T follicular helper cell (primary cell): ENCODE measurements around the gene SIRT5.

Experiments
- DNase-seq: peaks from one replicate; pipeline ENCODE4 v3.0.0-alpha.2; 2020; ENCODE audit warnings: low read depth

The SIRT5 gene

DNA sequence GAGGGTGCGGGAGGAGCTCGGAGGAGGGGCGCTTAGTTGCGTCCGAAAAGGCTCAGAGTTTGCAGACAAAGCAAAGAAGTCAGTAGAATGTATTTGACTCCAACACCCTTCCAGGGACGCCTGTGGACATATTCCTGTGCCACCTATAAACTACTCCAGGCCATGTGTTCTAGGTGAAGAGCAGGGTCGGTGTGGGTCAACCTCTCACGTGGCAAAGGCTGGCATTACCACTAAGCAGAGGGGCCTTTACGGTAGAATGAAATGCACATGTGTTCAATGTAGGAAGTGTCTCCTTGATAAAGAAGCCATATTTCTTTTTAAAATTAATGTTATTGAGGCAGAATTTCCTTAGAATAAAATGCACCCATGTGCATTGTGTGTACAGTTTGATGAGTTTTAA is 15.4 kb downstream of the SIRT5 start:
- no peak for DNase-seq

DNA sequence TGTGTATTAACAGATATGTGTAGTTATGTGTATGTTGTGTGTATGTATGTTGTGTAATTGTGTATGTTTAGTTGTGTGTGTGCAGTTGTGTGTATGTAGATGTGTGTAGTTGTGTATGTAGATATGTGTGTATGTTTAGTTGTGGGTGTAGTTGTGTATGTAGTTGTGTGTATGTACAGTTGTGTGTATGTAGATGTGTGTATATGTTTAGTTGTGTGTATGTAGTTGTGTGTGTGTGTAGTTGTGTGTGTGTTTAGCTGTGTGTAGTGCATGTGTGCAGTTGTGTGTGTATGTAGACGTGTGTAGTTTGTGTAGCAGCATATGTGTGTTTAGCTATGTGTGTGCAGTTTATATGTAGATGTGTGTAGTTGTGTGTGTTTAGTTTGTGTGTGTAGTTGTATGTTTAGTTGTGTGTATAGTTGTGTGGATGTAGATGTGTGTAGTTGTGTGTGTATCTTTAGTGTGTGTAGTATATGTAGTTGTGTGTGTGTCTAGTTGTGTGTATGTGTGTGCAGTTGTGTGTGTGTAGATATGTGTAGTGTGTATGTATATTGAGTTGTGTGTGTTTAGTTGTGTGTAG is 16.3 kb downstream of the SIRT5 start:
- no peak for DNase-seq

DNA sequence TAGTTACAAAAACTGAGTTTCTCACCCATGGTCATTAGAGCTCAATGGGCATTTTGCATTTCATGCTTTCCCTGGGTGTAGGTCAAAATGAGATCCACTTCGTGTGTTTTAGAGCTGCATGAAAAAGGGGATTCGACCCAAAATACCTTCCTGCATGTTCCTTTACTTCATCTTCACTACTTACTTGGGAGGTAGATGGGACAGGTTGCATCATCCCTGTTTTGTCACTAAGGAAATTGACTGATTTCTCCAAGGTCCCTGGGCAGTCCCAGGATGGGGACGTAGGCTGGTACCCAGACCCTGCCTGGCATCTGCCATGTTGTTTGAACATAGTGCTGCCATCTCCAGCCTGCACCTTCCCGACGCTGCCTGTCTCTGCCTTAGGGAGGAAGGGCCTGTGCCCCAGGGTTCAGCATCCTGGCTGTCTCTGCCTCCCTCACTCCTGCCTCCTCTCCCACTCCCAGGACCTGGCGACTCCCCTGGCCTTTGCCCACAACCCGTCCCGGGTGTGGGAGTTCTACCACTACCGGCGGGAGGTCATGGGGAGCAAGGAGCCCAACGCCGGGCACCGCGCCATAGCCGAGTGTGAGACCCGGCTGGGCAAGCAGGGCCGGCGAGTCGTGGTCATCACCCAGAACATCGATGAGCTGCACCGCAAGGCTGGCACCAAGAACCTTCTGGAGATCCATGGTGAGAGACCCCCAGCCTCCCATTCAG is 17.0 kb downstream of the SIRT5 start:
- DNase-seq, result no peak

DNA sequence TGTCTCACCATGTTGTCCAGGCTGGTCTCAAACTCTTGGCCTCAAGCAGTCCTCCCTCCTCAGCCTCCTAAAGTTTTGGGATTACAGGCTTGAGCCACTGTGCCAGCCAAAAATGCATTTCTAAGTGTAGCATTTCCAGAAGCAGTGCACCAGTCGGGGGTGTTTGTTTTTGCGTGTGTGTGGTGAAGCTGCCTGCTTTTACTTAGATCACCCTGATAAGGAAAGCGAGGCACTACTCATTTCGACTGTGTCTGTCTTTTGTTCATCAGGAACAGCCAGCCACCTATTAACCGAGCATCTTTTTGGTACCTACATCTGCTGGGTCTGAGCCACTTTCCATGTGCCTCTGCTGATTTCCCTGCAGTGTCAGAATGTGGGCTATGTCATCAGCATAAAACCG is 18.7 kb downstream of the SIRT5 start:
- DNase-seq, result no peak

DNA sequence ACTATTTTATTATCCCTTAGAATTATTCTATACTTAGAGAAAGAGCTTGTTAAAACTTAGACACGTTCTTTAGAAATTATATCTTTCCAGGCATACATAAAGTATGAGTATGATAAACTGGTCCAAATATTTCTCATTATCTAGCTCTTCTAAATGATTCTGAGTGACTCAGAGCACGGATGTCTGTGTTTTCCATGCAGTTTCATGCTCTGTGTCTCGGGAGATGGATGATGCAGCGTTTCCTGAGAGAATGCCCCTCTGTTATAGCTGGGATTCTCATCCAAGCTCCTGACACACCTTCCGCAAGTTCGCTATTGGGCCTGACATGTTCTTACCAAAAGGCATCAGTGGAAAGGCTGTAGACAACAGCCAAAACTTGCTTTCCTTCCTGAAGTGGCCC is 19.3 kb downstream of the SIRT5 start:
- DNase-seq, result no peak

DNA sequence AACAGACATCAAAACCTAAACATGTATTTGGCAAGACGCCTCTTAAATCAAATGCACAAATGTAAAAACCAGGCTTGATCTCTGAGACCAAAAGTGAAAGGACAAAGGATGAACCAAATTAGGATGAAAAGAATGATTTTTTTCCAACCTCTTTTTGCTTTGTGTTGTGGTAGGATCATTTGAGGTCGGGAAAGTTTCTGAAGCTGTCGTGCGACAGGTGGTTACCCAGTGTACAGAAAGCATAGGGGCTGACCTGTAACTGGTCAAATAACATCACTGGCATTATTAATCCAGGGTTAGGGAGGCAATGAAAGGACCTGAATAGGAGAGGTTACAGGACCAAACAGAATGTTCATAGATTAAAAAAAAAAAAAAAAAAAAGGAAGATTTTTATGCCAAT is 22.7 kb downstream of the SIRT5 start:
- DNase-seq, result no peak

DNA sequence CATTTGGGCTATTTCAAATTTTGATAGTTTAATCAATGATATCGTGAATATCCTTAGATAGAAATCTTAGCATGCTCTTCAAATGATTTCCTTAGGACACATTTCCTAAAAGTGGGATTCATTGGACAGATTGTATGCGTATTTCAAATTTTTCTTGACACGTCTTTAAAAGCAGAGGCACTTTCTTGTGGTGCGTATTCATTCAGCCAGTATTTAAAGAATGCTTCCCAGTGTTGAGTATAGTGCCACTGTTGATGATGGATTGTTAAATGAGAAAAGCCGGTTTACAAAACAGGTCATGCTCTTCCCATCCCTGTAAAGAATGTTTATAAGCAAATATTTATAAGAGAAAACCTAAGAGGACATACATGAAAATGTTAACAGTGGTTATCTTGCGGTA is 25.6 kb downstream of the SIRT5 start:
- DNase-seq, result no peak

DNA sequence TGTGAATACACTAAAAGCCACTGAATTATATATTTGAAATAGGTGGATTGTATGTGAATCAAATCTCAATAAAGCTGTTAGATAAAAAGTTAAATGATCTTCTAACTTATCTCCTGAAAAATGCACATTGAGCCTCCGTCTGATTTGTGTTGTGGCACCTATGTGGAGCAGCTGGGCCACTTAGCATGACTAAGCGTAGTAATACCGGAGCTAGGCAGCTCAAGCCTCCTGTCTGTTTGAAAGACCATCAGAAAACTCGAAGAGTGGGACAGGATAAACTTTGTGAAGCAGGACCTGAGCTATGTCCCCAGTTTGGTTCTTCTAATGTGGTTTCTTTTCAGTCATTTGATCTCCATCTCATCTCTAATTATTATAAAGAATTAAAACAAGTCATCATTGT is 29.7 kb downstream of the SIRT5 start:
- DNase-seq, result no peak

DNA sequence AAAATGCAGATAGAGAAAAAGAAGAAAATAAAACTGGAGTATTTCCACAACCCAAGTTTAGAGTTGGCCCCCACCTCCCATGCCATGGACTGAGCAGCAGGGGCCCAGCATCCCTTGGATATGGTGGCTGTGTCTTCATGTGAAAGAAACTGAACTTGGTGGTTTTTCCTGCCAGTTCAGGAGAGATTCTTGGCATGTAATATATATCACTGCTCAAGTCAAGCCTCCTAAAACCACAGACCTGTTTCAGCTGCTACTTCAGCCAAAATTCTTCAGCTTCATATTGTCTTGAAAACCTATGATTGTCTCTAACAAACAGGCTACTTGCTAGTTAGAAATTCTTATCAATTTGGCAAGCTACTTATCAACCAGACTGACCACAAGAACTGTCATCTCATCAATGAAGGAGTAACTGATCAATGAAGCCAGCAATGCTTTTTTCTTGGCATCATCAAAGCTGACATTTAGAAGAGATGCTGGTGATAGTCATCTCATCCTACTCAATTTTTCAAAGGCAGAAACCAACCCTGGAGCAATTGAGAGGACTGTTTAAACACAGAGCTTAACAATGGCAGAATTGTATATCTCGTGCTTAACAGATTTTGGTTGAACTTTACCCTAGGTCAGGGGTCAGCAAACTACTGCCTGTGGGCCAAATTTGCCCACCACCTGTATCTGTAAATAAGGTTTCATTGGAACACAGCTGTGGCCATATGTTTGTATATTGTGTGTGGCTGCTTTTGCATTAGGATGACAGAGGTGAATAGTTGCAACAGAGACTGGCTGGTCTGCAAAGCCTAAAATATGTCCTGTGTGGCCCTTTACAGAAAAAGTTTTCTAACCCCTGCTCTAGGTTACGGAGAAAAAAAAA is 30.4 kb downstream of the SIRT5 start:
- no peak for DNase-seq

DNA sequence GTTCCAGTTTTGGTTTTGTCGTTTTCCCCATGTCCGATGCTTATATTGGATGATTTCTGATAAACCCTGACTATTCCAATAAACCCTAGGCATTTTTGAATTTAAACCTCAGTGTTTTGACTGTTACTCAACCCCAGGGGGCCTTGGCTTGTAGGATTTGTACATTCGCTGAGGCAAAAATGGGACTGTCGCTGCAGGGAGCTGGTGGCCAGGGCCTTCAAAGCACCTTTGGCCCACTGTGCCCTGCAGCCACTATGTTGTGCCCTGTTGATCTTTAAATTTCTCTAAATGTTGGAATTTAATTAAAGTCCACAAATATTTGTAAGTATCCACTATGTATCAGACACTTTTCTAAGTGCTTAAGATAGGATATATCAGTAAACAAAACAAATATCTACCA is 31.2 kb downstream of the SIRT5 start:
- no peak for DNase-seq

DNA sequence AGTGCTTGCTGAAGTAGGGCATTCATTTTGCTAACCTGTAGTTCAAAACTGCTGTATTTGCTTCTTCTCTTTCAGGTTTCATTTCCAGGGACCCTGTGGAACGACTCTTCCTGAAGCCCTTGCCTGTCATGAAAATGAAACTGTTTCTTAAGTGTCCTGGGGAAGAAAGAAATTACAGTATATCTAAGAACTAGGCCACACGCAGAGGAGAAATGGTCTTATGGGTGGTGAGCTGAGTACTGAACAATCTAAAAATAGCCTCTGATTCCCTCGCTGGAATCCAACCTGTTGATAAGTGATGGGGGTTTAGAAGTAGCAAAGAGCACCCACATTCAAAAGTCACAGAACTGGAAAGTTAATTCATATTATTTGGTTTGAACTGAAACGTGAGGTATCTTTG is 37.3 kb downstream of the SIRT5 start:
- no peak for DNase-seq

DNA sequence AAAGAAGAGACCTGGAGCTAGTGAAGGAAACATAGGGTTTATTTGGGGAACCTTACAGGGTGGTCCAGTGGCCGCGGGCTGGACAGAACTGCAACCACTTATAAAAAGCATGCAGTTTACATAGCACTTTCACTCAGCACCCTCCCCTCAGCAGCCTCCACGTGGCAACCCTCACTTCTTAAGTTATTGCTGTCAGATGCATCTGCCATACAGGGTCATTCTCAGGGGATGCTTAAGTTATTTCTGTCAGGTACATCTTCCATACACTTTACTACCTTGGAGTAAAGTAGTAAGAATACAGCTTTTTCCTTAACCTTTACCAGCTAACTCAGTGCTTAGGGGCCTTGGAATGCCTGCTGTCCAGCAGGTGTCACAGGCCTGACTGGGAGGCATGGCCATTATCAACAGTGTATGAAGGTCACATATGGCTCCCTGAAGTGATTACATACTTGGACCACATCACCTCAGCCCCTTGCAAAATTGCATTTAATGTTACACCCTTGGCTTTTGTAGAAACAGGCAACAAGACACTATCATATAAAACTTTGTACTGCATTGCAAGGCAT is 38.7 kb downstream of the SIRT5 start:
- no peak for DNase-seq

DNA sequence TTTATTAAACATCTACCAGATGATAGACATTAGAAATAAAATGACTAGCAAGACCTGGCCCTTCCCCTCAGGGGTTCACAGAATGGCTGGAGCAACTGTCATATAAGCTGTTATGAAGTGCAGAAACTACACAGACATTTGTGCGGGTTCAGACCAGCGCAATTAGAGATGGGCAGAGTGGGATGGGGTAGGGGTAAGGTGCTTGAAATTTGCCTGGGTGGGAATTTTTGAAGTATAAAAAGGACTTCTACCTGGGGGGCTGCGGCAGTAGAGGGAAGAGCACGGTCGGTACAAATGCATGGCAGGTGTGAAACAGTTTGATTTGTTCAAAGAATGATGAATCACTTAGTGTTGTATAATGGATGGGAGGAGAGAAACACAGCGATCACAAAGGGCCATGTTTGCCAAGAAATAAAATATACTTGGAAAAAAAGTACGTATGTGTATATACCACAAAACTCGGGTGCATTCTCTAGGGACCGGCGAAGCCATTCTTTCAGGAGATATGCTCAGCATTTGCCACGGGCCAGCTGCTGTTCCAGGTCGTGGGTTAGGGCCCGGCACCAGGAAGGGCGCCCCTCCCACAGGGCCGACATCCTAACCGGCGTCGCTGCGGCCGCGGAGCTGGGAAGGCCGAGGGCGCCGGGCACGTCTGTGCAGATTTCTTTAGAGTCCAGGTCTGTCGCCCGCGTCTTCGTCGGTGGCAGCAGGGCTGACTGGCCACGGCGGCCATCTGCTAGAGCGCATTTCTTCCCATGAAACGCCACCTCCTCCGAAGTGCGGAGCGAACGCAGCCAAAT is 39.9 kb downstream of the SIRT5 start:
- DNase-seq, result no peak

DNA sequence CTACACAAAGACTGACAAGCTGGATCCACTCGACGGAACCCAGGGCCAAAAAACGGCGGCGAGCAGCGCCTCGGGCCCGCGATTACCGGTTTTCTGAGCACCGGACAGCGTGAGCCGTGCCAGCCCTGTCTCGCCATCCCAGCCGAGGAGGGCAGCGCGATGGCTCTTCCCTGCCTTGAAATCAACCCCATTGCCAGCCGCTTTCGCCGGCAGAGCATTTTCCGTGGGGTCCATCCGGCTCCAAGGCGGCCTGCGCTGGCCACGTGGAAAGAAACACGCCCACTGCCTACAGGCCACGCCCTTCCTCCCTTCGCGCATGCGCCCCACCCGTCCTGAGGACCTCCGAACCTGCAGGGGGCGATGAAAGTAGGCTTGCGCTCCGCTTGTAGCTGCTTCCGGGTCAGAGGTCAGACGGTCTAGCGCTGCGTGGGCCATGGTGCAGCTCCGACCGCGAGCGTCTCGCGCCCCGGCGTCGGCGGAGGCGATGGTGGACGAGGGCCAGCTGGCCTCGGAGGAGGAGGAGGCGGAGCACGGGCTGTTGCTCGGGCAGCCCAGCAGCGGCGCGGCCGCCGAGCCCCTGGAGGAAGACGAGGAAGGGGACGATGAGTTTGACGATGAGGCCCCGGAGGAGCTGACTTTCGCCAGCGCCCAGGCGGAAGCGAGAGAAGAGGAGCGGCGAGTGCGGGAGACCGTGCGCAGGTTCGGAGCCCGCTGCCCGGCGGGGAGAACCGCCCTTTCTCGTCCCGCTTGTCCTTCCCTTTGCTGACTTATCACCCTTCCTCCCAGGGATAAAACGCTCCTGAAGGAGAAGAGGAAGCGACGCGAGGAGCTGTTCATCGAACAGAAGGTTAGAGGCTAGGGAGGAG is 40.8 kb downstream of the SIRT5 start, which contains the start of gene NOL7:
NOL7 (plus strand) TSS at position 410 of the 866 bp plus-strand sequence; CDS start at position 434, 24 bp downstream.
- DNase-seq, result peak; percentile 98

DNA sequence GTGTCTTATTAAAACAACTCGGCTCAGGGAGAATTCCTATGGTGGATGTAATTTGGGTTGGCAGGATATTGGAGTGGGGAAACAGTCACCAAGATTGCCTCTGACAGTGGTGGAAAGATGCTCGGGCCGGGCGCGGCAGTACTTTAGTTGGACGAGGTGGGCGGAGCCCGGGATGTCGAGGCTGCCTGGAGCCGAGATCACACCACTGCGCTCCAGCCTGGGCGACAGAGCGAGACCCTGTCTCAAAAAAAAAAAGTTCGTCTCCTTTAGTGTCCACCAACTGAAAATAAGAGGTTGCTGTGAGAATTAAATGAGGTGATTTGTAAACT is 41.4 kb downstream of the SIRT5 start:
- DNase-seq, result peak; percentile 21

DNA sequence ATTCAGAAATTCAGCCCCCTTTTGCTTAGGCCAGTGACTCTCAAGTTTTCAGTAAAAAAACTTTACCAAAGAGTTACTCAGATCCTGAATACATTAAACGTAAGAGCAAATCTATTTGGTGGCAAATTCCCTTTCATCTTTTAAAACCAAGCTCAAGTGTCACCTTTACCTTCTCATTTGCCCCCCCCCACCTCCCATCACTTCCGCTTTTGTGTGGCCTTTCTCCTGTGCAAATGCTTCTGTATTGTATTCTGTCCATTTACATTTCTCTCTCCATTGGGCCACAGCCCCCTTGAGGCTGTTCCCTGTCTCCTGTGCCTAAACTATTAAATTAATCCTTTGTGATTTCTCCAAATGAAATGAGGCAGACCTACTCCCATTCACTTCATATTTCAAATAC is 42.7 kb downstream of the SIRT5 start:
- DNase-seq, result no peak

DNA sequence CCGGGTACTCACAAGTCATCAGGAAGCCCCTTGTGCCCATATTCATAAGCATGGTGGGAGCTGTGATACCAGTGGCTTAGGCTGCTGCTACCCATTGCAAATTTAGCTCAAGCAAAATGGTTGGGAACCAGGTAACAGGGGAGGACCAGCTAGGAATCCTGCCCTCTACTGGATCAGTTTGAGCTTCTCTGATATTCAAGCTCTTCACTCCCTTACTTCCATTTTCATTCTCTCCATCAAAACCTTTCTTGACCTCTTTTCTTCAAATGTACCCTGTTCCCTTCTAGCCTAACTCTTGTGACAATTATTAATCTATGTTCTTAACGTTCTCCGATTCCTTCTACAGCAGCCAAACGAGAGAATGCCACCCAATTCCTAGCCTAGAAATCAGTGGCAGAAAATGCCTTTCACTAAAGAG is 50.5 kb downstream of the SIRT5 start:
- DNase-seq, result no peak

DNA sequence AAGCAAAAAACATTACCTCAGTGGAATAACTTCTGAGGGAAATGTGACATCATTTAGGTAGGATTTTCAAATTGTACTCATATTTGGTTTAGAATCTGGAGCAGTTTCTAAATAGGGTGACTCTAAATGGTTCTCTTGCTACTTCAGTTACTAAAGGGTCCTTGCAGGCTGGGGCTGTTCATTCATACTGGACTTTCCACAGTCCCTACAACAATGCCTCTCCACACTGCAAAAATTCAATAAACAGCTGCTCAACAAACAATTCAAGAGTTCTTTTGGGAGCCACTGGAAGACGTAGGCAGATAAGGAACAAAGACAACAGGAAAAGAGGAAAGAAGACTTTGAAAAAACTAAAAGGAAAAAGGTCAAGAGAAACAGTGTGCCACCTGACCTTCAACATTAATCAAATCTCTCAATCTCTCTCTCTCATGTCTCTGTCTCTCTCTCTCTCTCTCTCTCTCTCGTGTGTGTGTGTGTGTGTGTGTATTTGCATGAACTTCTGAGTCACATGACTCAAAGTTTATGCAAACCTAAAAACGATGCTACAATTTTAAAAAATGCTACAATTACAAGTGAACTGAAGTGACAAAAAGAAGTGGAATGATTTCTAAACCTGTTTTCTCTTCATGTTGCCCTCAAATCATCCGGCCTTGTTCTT is 55.2 kb downstream of the SIRT5 start:
- no peak for DNase-seq

DNA sequence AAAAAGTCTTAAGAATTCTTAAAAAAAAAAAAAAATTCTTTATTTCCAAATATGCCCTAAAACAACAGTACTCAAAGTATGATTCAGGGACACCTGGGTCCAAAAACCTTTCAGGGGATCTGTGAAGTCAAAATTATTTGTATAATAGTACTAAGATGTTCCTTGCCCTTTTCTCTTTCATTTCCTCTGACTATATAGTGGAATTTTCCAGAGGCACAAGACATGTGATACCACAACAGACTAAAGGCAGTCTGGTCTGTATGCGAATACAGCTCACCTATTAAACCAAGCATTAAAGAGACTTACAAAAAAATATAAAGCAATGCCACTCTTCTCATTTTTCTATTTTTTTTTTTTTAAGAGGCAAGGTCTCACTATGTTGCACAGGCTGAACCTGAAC is 56.1 kb downstream of the SIRT5 start:
- no peak for DNase-seq

DNA sequence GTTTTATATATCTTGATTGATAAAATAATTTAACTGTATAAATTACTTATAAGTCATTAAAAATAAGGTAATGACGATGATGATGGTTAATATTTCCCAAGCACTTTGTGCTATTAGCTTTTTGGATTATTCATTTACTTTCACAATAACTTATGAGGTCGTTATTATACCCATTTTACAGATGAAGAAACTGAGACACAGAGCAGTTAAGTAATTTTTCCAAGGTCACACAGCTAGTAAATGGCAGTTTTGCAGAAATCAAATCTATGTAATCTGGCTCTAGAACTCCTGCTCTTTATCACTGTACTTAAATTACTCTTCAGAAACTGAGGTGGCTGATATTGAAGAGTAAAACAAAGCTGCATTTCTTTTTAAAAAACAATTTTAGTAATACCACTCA is 58.9 kb downstream of the SIRT5 start:
- no peak for DNase-seq
